ENCODE results near the gene SNAPC2.

Gene SNAPC2

GRCh38 chr19:7971553-7972520, 51.7 kb downstream of the SNAPC2 start:
- DNase-seq: no peak
